ENCODE data around the gene NOC4L.

Gene NOC4L

GRCh38 chr12:132199101-132199500, 54.8 kb downstream of the NOC4L start:
- no peak overlapping the region for H3K27ac ChIP-seq (ENCODE audit: low read depth, low read length)
- H3K9me3 ChIP-seq (ENCODE audit: control insufficient read depth in 1 of 2, low read length in 2 of 2), result peaks cover 2 to 3% of the 10 kb centered on the region in 2 donors
- peaks cover 0 to 2% of the 10 kb centered on the region in 2 donors for H3K27me3 ChIP-seq (ENCODE audit: control insufficient read depth in 1 of 2, insufficient read depth in 2 of 2, low read length in 2 of 2)
- no peak overlapping the region for H3K9ac ChIP-seq (ENCODE audit: low read depth in 1 of 2, low read length in 2 of 2)
- no peaks in the 10 kb centered on the region for H3K4me1 ChIP-seq (ENCODE audit: control insufficient read depth in 1 of 2, insufficient read depth in 2 of 2, low read length in 2 of 2)
- H3K4me3 ChIP-seq (ENCODE audit: low read depth in 1 of 2, low read length in 2 of 2), result no peak overlapping the region
- H3K36me3 ChIP-seq (ENCODE audit: control insufficient read depth in 1 of 2, insufficient read depth in 2 of 2, low read length in 2 of 2), result no peaks in the 10 kb centered on the region

DNA sequence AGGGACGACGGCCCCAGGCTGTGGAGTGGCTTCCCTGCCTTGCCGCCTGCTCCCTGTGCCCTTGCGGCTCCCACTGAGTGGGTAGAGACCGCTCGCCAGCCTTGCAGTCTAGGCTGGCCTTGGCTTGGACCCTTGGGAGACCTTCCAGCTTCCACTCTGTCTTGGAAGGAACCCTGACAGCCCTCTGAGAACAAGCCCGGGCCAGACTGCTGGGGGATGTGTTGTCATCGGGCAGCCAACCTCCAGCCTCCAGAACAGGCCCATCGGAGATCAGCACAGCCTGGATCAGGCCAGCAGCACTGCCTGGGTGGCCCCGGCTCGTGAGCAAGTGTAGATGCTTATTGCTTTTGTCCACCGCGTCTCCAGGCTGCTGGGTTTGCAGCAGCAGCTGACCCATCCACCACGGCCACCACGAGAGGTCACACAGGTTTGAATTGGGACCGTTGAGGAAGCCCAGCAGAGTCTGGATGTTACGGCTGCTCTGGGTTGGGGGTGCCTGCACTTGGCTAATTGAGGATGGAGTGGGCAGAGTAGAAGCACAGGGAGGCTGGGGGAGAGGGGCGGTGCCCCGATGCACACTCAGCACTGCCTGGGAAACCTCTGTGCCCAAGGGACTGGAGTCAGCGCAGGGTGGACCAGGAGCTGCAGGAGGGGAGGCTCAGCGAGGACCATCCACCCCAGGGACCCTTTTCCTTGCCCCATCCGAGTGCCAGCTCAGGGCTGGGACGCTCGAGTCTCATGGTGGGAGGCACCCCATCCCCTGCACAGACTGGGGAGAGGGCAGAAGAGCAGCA, 55.5 kb downstream of the NOC4L start:
- H3K27me3 ChIP-seq (ENCODE audit: control insufficient read depth in 1 of 2, insufficient read depth in 2 of 2, low read length in 2 of 2), result peaks cover 4 to 8% of the 10 kb centered on the region in 2 donors
- no peak overlapping the region for H3K4me3 ChIP-seq (ENCODE audit: low read depth in 1 of 2, low read length in 2 of 2)
- no peaks in the 10 kb centered on the region for H3K36me3 ChIP-seq (ENCODE audit: control insufficient read depth in 1 of 2, insufficient read depth in 2 of 2, low read length in 2 of 2)
- H3K4me1 ChIP-seq (ENCODE audit: control insufficient read depth in 1 of 2, insufficient read depth in 2 of 2, low read length in 2 of 2), result no peaks in the 10 kb centered on the region
- H3K27ac ChIP-seq (ENCODE audit: low read depth, low read length), result no peak overlapping the region
- no peak overlapping the region for H3K9ac ChIP-seq (ENCODE audit: low read depth in 1 of 2, low read length in 2 of 2)
- no peaks in the 10 kb centered on the region for H3K9me3 ChIP-seq (ENCODE audit: control insufficient read depth in 1 of 2, low read length in 2 of 2)

GRCh38 chr12:132200800-132201199, 56.5 kb downstream of the NOC4L start:
- H3K4me1 ChIP-seq (ENCODE audit: control insufficient read depth in 1 of 2, insufficient read depth in 2 of 2, low read length in 2 of 2), result no peaks in the 10 kb centered on the region
- H3K9ac ChIP-seq (ENCODE audit: low read depth in 1 of 2, low read length in 2 of 2), result no peak overlapping the region
- no peaks in the 10 kb centered on the region for H3K9me3 ChIP-seq (ENCODE audit: control insufficient read depth in 1 of 2, low read length in 2 of 2)
- no peak overlapping the region for H3K27ac ChIP-seq (ENCODE audit: low read depth, low read length)
- H3K36me3 ChIP-seq (ENCODE audit: control insufficient read depth in 1 of 2, insufficient read depth in 2 of 2, low read length in 2 of 2), result no peaks in the 10 kb centered on the region
- peaks cover 15 to 16% of the 10 kb centered on the region in 2 donors for H3K27me3 ChIP-seq (ENCODE audit: control insufficient read depth in 1 of 2, insufficient read depth in 2 of 2, low read length in 2 of 2)
- H3K4me3 ChIP-seq (ENCODE audit: low read depth in 1 of 2, low read length in 2 of 2), result no peak overlapping the region

DNA sequence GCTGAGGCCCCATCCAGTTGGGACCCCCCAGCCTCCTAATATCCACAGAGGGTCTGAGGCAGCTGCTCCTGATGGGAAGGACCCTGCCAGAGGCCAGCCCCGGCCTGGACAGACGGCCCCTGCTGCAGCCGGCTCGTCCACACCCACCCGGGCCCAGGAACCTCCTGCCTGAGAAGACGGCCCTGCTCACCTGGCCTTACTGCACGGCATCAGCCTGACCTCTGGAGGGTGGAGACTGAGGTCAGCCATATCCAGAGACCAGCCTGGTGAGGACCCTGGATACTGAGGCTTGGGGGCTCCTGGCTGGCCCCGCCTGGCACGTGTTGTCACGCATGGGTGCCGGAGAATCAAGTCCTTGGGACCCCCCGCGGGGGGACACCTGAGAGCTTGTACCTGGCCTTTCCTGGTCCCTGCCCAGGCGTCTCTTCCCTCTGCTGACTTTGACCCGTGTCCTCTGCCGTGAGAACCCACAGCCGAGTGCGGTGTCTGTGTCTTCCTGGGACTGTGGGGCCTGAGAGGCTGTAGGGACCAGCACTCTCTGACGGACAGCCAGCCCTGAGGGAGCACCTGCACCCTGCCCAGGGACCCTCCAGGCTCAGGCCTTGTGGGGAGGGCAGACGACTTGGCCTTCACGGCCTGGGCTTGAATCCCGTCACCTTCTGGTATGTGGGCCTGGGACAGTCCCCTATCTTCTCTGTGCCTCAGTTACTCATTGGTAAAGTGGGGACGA, 57.3 kb downstream of the NOC4L start:
- H3K27me3 ChIP-seq (ENCODE audit: control insufficient read depth in 1 of 2, insufficient read depth in 2 of 2, low read length in 2 of 2), result peaks cover 16 to 17% of the 10 kb centered on the region in 2 donors
- H3K9ac ChIP-seq (ENCODE audit: low read depth in 1 of 2, low read length in 2 of 2), result no peak overlapping the region
- H3K27ac ChIP-seq (ENCODE audit: low read depth, low read length), result no peak overlapping the region
- no peak overlapping the region for H3K4me3 ChIP-seq (ENCODE audit: low read depth in 1 of 2, low read length in 2 of 2)
- H3K4me1 ChIP-seq (ENCODE audit: control insufficient read depth in 1 of 2, insufficient read depth in 2 of 2, low read length in 2 of 2), result no peaks in the 10 kb centered on the region
- no peaks in the 10 kb centered on the region for H3K36me3 ChIP-seq (ENCODE audit: control insufficient read depth in 1 of 2, insufficient read depth in 2 of 2, low read length in 2 of 2)
- no peaks in the 10 kb centered on the region for H3K9me3 ChIP-seq (ENCODE audit: control insufficient read depth in 1 of 2, low read length in 2 of 2)

Data from duodenal mucosa (tissue), 2 donors.